ENCODE results near the gene ZBTB33. TPM values are rescaled to one million over a fixed set of nuclear protein-coding genes. Genes with fewer than 3 reads are reported as not detected.

Gene ZBTB33, protein sequence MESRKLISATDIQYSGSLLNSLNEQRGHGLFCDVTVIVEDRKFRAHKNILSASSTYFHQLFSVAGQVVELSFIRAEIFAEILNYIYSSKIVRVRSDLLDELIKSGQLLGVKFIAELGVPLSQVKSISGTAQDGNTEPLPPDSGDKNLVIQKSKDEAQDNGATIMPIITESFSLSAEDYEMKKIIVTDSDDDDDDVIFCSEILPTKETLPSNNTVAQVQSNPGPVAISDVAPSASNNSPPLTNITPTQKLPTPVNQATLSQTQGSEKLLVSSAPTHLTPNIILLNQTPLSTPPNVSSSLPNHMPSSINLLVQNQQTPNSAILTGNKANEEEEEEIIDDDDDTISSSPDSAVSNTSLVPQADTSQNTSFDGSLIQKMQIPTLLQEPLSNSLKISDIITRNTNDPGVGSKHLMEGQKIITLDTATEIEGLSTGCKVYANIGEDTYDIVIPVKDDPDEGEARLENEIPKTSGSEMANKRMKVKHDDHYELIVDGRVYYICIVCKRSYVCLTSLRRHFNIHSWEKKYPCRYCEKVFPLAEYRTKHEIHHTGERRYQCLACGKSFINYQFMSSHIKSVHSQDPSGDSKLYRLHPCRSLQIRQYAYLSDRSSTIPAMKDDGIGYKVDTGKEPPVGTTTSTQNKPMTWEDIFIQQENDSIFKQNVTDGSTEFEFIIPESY
- total RNA-seq: 10.5 and 12.2 TPM in 2 replicates

DNA sequence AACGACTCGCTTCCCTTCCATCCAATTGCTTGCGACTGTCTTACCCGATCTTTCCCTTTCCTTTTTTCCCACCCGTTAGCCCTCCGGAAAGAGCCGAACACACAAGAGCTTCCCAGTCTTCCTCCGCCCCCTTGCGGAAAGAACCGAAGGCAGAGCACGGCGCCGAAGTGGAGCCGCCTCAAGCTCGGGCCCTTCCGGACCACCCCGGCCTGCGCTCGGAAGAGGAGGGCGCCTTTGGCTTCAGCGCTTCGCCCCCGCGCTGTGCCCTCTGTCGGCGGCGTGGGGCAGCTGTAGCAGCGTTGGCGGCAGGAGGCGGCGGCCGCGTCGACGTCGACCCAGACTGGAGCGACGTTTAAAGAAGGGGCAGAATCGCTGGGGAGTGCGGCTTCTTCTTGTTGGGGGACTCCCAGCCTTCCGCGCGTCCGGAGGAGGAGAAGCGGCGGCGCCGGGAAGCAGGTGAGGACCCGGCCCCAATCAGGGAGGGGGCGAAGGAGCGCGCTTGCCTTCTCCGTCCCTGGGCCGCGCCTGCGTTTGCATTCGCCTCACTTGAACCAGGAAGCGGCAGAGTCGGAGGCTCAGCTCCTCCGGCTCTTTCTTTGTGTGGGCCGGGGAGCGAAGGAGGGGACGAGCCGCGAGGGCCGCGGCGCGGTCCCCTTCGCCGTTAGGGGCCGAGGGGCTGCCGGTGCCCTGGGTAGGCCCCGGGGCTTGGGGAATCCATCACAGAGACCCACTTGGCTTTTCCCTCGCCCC, at the start of gene ZBTB33:
ZBTB33 (plus strand) TSS at position 291 of the 750 bp plus-strand sequence. CDS start 2,604 bp downstream, outside the sequence.

Other genes with a start within 250 kb of the ZBTB33 start
- gene RHOXF2B, start 173.1 kb upstream of the ZBTB33 start, total RNA-seq: not detected in 2 replicates
- gene RHOXF1, start 134.9 kb upstream of the ZBTB33 start, total RNA-seq: not detected in 2 replicates
- not detected in 2 replicates for gene RHOXF2, start 92.2 kb upstream of the ZBTB33 start, total RNA-seq
- gene TMEM255A, start 60.6 kb downstream of the ZBTB33 start, total RNA-seq: not detected in 2 replicates
- not detected in 2 replicates for gene ATP1B4, start 111.3 kb downstream of the ZBTB33 start, total RNA-seq
- gene LAMP2, start 218.5 kb downstream of the ZBTB33 start, total RNA-seq: 116 and 175 TPM in 2 replicates

All from uterine smooth muscle cell (primary cell).